HG02852 (cell line): Measurements from ENCODE around the gene LTO1.
"Not testable (repeated sequence)": the region's sequence is repeated elsewhere in the genome, so short reads cannot be mapped to it uniquely, and the experiment has no call there.

Experiments used
- ATAC-seq: cut with Tn5 transposase; IDR thresholded peaks from one replicate; pipeline ENCODE4 v1.9.1; 2021; ENCODE audit warnings: mild to moderate bottlenecking, moderate library complexity; ENCODE audit not compliant: unreplicated experiment

Gene LTO1

GRCh38 chr11:69636512-69637197, 38.5 kb downstream of the LTO1 start:
- ATAC-seq: no peak

- no peak for ATAC-seq
Observed at GRCh38 chr11:69635804-69636511, 39.2 kb downstream of the LTO1 start.

- ATAC-seq: no peak
Observed at GRCh38 chr11:69635195-69635594, 40.0 kb downstream of the LTO1 start.

- ATAC-seq: no peak
Observed at GRCh38 chr11:69634590-69634989, 40.6 kb downstream of the LTO1 start.

- ATAC-seq: no peak
Observed at GRCh38 chr11:69634069-69634468, 41.1 kb downstream of the LTO1 start.

GRCh38 chr11:69632900-69633299, 42.3 kb downstream of the LTO1 start:
- no peak for ATAC-seq

GRCh38 chr11:69630424-69630823, 44.7 kb downstream of the LTO1 start:
- no peak for ATAC-seq

- ATAC-seq: no peak
Observed at GRCh38 chr11:69630017-69630416, 45.1 kb downstream of the LTO1 start.

GRCh38 chr11:69627551-69627950, 47.6 kb downstream of the LTO1 start:
- ATAC-seq: no peak

GRCh38 chr11:69625476-69625875, 49.7 kb downstream of the LTO1 start:
- no peak for ATAC-seq

- ATAC-seq: no peak
Observed at GRCh38 chr11:69624293-69624692, 50.9 kb downstream of the LTO1 start.

- not testable (repeated sequence) for ATAC-seq
Observed at GRCh38 chr11:69622097-69622681, 53.0 kb downstream of the LTO1 start.

- no peak for ATAC-seq
Observed at GRCh38 chr11:69620683-69621290, 54.4 kb downstream of the LTO1 start.

- no peak for ATAC-seq
Observed at GRCh38 chr11:69618237-69618636, 56.9 kb downstream of the LTO1 start.

- no peak for ATAC-seq
Observed at GRCh38 chr11:69617682-69618081, 57.5 kb downstream of the LTO1 start.

- no peak for ATAC-seq
Observed at GRCh38 chr11:69617220-69617619, 57.9 kb downstream of the LTO1 start.
